Neural progenitor cell (in vitro differentiated cells): ENCODE data around the gene PRDM11. TPM values are rescaled to one million over a fixed set of nuclear protein-coding genes. Genes with fewer than 3 reads are reported as not detected.
"Not testable (repeated sequence)": the region's sequence is repeated elsewhere in the genome, so short reads cannot be mapped to it uniquely, and the experiment has no call there.

Experiments
- DNase-seq: peaks from one replicate; pipeline ENCODE4 v3.0.0-alpha.2; 2016; ENCODE audit warnings: low spot score
- H2AFZ ChIP-seq: fragments of 200-600 bp; sonication (generic); replicated peaks from 2 replicates; pipeline ENCODE4 v1.6.1; 2016; ENCODE audit warnings: antibody characterized with exemption
- H3F3A ChIP-seq: fragments of 200-600 bp; sonication (generic); 2 replicates; pipeline ENCODE4 v1.6.1; 2016; ENCODE audit warnings: antibody characterized with exemption, low read depth
- H3K27ac ChIP-seq: fragments of 200-600 bp; sonication (generic); 2 replicates; pipeline ENCODE4 v1.5.1; 2016; ENCODE audit warnings: mild to moderate bottlenecking
- H3K27me3 ChIP-seq: fragments of 200-600 bp; sonication (generic); 2 replicates; pipeline ENCODE4 v1.6.1; 2016; ENCODE audit warnings: mild to moderate bottlenecking, moderate library complexity
- H3K36me3 ChIP-seq: fragments of 200-600 bp; sonication (generic); 2 replicates; pipeline ENCODE4 v1.5.1; 2016
- H3K4me1 ChIP-seq: fragments of 200-600 bp; sonication (generic); 2 replicates; pipeline ENCODE4 v1.6.1; 2016; ENCODE audit warnings: mixed run types
- H3K4me2 ChIP-seq: fragments of 200-600 bp; sonication (generic); 2 replicates; pipeline ENCODE4 v1.6.1; 2016
- H3K4me3 ChIP-seq: fragments of 200-600 bp; sonication (generic); 2 replicates; pipeline ENCODE4 v1.5.1; 2016
- H3K79me2 ChIP-seq: fragments of 200-600 bp; sonication (generic); 2 replicates; pipeline ENCODE4 v1.6.1; 2016; ENCODE audit warnings: low read depth
- H3K9ac ChIP-seq: fragments of 200-600 bp; sonication (generic); 2 replicates; pipeline ENCODE4 v1.6.1; 2016
- H3K9me3 ChIP-seq: fragments of 200-600 bp; sonication (generic); 2 replicates; pipeline ENCODE4 v1.5.1; 2016; ENCODE audit warnings: low read depth
- H4K20me1 ChIP-seq: fragments of 200-600 bp; sonication (generic); 2 replicates; pipeline ENCODE4 v1.6.1; 2016; ENCODE audit warnings: low read depth
- H3K27ac Mint-ChIP-seq: 3 replicates; pipeline ENCODE4 v1.8.0; 2021; ENCODE audit warnings: mixed read lengths
- H3K27me3 Mint-ChIP-seq: 2 replicates; pipeline ENCODE4 v1.8.0; 2022; ENCODE audit warnings: low read depth, mild to moderate bottlenecking, inconsistent platforms, moderate library complexity, mixed read lengths; ENCODE audit not compliant: insufficient read depth
- H3K36me3 Mint-ChIP-seq: 3 replicates; pipeline ENCODE4 v1.8.0; 2021; ENCODE audit warnings: mixed read lengths
- H3K4me1 Mint-ChIP-seq: 3 replicates; pipeline ENCODE4 v1.8.0; 2021; ENCODE audit warnings: mixed read lengths
- H3K4me3 Mint-ChIP-seq: 3 replicates; pipeline ENCODE4 v1.8.0; 2021; ENCODE audit warnings: mild to moderate bottlenecking, moderate library complexity, mixed read lengths
- H3K9me3 Mint-ChIP-seq: 3 replicates; pipeline ENCODE4 v1.8.0; 2020; ENCODE audit warnings: mixed read lengths
- EZH2 ChIP-seq: fragments of 200-600 bp; sonication (generic); IDR thresholded peaks from 2 replicates; pipeline ENCODE4 v1.6.1; 2017; ENCODE audit warnings: antibody characterized with exemption, mild to moderate bottlenecking, moderate library complexity
- EZH2phosphoT487 ChIP-seq: fragments of 200-600 bp; sonication (generic); IDR thresholded peaks from 2 replicates; pipeline ENCODE4 v1.6.1; 2017; ENCODE audit warnings: antibody characterized with exemption
- total RNA-seq: library from RNA; depleted of rRNA; stranded (reverse); fragments of >200 nt; gene quantifications from 2 replicates; pipeline ENCODE4 v1.2.3, GENCODE V29; 2015; ENCODE audit warnings: low replicate concordance
- TF ChIP-seq, protein P1 (sequence below): fragments of 200-600 bp; sonication (generic); IDR thresholded peaks from 2 replicates; pipeline ENCODE4 v1.5.1; 2017; ENCODE audit warnings: antibody characterized with exemption, mild to moderate bottlenecking

The PRDM11 gene
- total RNA-seq, 1 donor from 2014 or later = 1.8 TPM

GRCh38 chr11:45113807-45114206, 32.6 kb upstream of the PRDM11 start:
- H3K4me1 ChIP-seq = no peaks in the 10 kb centered on the region
- no peak overlapping the region for H3K4me3 ChIP-seq
- H3K9me3 ChIP-seq = no peaks in the 10 kb centered on the region
- no peaks in the 10 kb centered on the region for H4K20me1 ChIP-seq
- no peak for DNase-seq
- Mint-ChIP-seq H3K27me3 (peaks cover 2% of the 10 kb centered on the region), H3K36me3 (no peaks in the 10 kb centered on the region), H3K27ac (no peak overlapping the region), H3K4me3 (no peak overlapping the region), H3K9me3 (no peaks in the 10 kb centered on the region), H3K4me1 (peaks cover 3% of the 10 kb centered on the region)
- no peaks in the 10 kb centered on the region for H3F3A ChIP-seq
- H3K27me3 ChIP-seq = peaks cover 52% of the 10 kb centered on the region
- TF ChIP-seq, protein P1, sequence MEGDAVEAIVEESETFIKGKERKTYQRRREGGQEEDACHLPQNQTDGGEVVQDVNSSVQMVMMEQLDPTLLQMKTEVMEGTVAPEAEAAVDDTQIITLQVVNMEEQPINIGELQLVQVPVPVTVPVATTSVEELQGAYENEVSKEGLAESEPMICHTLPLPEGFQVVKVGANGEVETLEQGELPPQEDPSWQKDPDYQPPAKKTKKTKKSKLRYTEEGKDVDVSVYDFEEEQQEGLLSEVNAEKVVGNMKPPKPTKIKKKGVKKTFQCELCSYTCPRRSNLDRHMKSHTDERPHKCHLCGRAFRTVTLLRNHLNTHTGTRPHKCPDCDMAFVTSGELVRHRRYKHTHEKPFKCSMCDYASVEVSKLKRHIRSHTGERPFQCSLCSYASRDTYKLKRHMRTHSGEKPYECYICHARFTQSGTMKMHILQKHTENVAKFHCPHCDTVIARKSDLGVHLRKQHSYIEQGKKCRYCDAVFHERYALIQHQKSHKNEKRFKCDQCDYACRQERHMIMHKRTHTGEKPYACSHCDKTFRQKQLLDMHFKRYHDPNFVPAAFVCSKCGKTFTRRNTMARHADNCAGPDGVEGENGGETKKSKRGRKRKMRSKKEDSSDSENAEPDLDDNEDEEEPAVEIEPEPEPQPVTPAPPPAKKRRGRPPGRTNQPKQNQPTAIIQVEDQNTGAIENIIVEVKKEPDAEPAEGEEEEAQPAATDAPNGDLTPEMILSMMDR = no peak
- TF ChIP-seq EZH2phosphoT487 = no peak
- no peak for TF ChIP-seq EZH2
- H3K36me3 ChIP-seq = no peaks in the 10 kb centered on the region
- H3K79me2 ChIP-seq = no peaks in the 10 kb centered on the region
- H3K9ac ChIP-seq = no peak overlapping the region
- no peak overlapping the region for H3K4me2 ChIP-seq
- H2AFZ ChIP-seq = no peak overlapping the region
- no peak overlapping the region for H3K27ac ChIP-seq

DNA sequence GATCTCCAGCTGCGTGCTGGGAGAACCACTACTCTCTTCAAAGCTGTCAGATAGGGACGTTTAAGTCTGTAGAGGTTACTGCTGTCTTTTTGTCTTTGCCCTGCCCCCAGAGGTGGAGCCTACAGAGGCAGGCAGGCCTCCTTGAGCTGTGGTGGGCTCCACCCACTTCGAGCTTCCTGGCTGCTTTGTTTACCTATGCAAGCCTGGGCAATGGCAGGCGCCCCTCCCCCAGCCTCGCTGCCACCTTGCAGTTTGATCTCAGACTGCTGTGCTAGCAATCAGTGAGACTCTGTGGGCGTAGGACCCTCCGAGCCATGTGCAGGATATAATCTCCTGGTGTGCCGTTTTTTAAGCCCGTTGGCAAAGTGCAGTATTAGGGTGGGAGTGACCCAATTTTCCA, 18.6 kb upstream of the PRDM11 start:
- not testable (repeated sequence) for H3K9ac ChIP-seq, H3K4me3 Mint-ChIP-seq, H3K27ac Mint-ChIP-seq, H3K36me3 ChIP-seq, H3K27ac ChIP-seq, H3K4me3 ChIP-seq, H3K36me3 Mint-ChIP-seq, H3F3A ChIP-seq, H4K20me1 ChIP-seq, H3K4me2 ChIP-seq, H3K4me1 Mint-ChIP-seq, H3K4me1 ChIP-seq, H3K79me2 ChIP-seq, DNase-seq, H2AFZ ChIP-seq
- H3K27me3 ChIP-seq = peaks cover 21% of the 10 kb centered on the region
- H3K27me3 Mint-ChIP-seq = peaks cover 11% of the 10 kb centered on the region
- H3K9me3 ChIP-seq = peaks cover 16% of the 10 kb centered on the region
- peaks cover 20% of the 10 kb centered on the region for H3K9me3 Mint-ChIP-seq

- no peaks in the 10 kb centered on the region for H3K36me3 Mint-ChIP-seq
- TF ChIP-seq, protein P1 = no peak
- no peak for TF ChIP-seq EZH2
- TF ChIP-seq EZH2phosphoT487 = no peak
- DNase-seq = no peak
- Histone ChIP-seq H3K27ac (no peak overlapping the region), H4K20me1 (no peaks in the 10 kb centered on the region), H3K4me2 (no peak overlapping the region), H3K79me2 (no peaks in the 10 kb centered on the region), H3K36me3 (no peaks in the 10 kb centered on the region), H3K4me3 (no peak overlapping the region), H3F3A (no peaks in the 10 kb centered on the region), H3K9me3 (peaks cover 15% of the 10 kb centered on the region), H3K9ac (no peak overlapping the region), H2AFZ (no peak overlapping the region), H3K27me3 (peaks cover 44% of the 10 kb centered on the region), H3K4me1 (no peaks in the 10 kb centered on the region)
- no peak overlapping the region for H3K27ac Mint-ChIP-seq
- no peak overlapping the region for H3K4me3 Mint-ChIP-seq
- peaks cover 12% of the 10 kb centered on the region for H3K9me3 Mint-ChIP-seq
- H3K4me1 Mint-ChIP-seq = peaks cover 2% of the 10 kb centered on the region
- peaks cover 17% of the 10 kb centered on the region for H3K27me3 Mint-ChIP-seq
Observed at GRCh38 chr11:45133878-45134277, 12.6 kb upstream of the PRDM11 start.

DNA sequence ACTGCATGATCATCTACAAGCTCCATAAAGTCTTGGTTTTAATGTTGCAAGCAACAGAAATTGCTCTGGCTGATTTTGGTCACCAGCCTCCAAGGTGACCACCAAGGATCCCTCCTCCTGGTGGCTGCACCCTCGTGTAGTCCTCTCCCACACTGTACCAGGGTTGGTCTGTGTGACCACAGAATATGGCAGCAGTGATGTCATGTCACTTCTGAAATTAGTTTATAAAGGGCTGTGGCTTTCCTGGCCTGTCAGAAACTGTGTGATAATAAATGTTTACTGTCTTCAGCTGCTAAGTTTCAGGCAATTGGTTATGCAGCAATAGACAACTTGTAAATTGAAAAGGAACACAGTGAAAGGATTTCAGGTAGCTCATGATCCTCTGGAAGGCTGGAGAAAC, 5.3 kb upstream of the PRDM11 start:
- Histone ChIP-seq H2AFZ (no peak overlapping the region), H3K9ac (no peak overlapping the region), H3K4me1 (peaks cover 4% of the 10 kb centered on the region), H3K36me3 (no peaks in the 10 kb centered on the region), H3K4me2 (no peak overlapping the region), H3F3A (peaks cover 6% of the 10 kb centered on the region), H3K27me3 (peaks cover 73% of the 10 kb centered on the region), H3K79me2 (no peaks in the 10 kb centered on the region), H3K9me3 (no peaks in the 10 kb centered on the region), H3K4me3 (no peak overlapping the region), H3K27ac (no peak overlapping the region), H4K20me1 (no peaks in the 10 kb centered on the region)
- Mint-ChIP-seq H3K36me3 (no peaks in the 10 kb centered on the region), H3K4me1 (peaks cover 10% of the 10 kb centered on the region), H3K4me3 (no peak overlapping the region), H3K9me3 (no peaks in the 10 kb centered on the region), H3K27me3 (peaks cover 27% of the 10 kb centered on the region), H3K27ac (no peak overlapping the region)
- DNase-seq = no peak
- TF ChIP-seq EZH2 = no peak
- no peak for TF ChIP-seq EZH2phosphoT487
- TF ChIP-seq, protein P1 = no peak
